ENCODE results near the gene TTF1.

GRCh38 chr9:132346177-132346576 lies 60.5 kb downstream of the TTF1 start:
- TF ChIP-seq, protein P1, sequence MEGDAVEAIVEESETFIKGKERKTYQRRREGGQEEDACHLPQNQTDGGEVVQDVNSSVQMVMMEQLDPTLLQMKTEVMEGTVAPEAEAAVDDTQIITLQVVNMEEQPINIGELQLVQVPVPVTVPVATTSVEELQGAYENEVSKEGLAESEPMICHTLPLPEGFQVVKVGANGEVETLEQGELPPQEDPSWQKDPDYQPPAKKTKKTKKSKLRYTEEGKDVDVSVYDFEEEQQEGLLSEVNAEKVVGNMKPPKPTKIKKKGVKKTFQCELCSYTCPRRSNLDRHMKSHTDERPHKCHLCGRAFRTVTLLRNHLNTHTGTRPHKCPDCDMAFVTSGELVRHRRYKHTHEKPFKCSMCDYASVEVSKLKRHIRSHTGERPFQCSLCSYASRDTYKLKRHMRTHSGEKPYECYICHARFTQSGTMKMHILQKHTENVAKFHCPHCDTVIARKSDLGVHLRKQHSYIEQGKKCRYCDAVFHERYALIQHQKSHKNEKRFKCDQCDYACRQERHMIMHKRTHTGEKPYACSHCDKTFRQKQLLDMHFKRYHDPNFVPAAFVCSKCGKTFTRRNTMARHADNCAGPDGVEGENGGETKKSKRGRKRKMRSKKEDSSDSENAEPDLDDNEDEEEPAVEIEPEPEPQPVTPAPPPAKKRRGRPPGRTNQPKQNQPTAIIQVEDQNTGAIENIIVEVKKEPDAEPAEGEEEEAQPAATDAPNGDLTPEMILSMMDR (CRISPR knock-in tag; IDR thresholded peaks at IDR 0.05) = no peak
- no peak for TF ChIP-seq FOXP1 (IDR thresholded peaks at IDR 0.05)
- no peak for TF ChIP-seq FOXP1 (CRISPR knock-in tag; IDR thresholded peaks at IDR 0.05)
- TF ChIP-seq, protein P2, sequence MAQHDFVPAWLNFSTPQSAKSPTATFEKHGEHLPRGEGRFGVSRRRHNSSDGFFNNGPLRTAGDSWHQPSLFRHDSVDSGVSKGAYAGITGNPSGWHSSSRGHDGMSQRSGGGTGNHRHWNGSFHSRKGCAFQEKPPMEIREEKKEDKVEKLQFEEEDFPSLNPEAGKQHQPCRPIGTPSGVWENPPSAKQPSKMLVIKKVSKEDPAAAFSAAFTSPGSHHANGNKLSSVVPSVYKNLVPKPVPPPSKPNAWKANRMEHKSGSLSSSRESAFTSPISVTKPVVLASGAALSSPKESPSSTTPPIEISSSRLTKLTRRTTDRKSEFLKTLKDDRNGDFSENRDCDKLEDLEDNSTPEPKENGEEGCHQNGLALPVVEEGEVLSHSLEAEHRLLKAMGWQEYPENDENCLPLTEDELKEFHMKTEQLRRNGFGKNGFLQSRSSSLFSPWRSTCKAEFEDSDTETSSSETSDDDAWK (CRISPR knock-in tag; IDR thresholded peaks at IDR 0.05) = no peak

Measured in HepG2 (cell line).